WTC11 (cell line): ENCODE measurements around the gene AIG1.

Experiments used
- ESRRA ChIP-seq: sonication (generic); formaldehyde crosslinking; IDR thresholded peaks from 2 replicates; pipeline ENCODE4 v1.8.1; 2022; ENCODE audit warnings: mild to moderate bottlenecking, missing genetic modification reagents, borderline replicate concordance
- FOXJ3 ChIP-seq: sonication (generic); formaldehyde crosslinking; IDR thresholded peaks from 2 replicates; pipeline ENCODE4 v1.9.0; 2021; ENCODE audit warnings: missing genetic modification reagents, mild to moderate bottlenecking, borderline replicate concordance
- FOXK1 ChIP-seq: sonication (generic); formaldehyde crosslinking; IDR thresholded peaks from 2 replicates; pipeline ENCODE4 v1.8.0; 2022; ENCODE audit warnings: mild to moderate bottlenecking, moderate library complexity, missing genetic modification reagents
- SP1 ChIP-seq: sonication (generic); formaldehyde crosslinking; conservative IDR thresholded peaks from 2 replicates; pipeline ENCODE4 v1.8.1; 2022; ENCODE audit warnings: missing genetic modification reagents
- TP53 ChIP-seq: sonication (generic); formaldehyde crosslinking; IDR thresholded peaks from 2 replicates; pipeline ENCODE4 v1.8.1; 2023; ENCODE audit warnings: mild to moderate bottlenecking, missing genetic modification reagents
- ZNF263 ChIP-seq: sonication (generic); formaldehyde crosslinking; IDR thresholded peaks from 2 replicates; pipeline ENCODE4 v1.8.1; 2022; ENCODE audit warnings: low read depth, mild to moderate bottlenecking, moderate library complexity, missing genetic modification reagents
- ZNF317 ChIP-seq: sonication (generic); formaldehyde crosslinking; IDR thresholded peaks from 2 replicates; pipeline ENCODE4 v1.8.1; 2023; ENCODE audit warnings: low read depth, mild to moderate bottlenecking, moderate library complexity, missing genetic modification reagents, borderline replicate concordance
- TF ChIP-seq, protein P1 (sequence below): fragments of 200-600 bp; IDR thresholded peaks from 2 replicates; pipeline ENCODE4 v1.8.0; 2022; ENCODE audit warnings: antibody characterized with exemption
- TF ChIP-seq, protein P2 (sequence below): sonication (generic); formaldehyde crosslinking; IDR thresholded peaks from 2 replicates; pipeline ENCODE4 v1.8.0; 2022; ENCODE audit warnings: mild to moderate bottlenecking, missing genetic modification reagents

DNA sequence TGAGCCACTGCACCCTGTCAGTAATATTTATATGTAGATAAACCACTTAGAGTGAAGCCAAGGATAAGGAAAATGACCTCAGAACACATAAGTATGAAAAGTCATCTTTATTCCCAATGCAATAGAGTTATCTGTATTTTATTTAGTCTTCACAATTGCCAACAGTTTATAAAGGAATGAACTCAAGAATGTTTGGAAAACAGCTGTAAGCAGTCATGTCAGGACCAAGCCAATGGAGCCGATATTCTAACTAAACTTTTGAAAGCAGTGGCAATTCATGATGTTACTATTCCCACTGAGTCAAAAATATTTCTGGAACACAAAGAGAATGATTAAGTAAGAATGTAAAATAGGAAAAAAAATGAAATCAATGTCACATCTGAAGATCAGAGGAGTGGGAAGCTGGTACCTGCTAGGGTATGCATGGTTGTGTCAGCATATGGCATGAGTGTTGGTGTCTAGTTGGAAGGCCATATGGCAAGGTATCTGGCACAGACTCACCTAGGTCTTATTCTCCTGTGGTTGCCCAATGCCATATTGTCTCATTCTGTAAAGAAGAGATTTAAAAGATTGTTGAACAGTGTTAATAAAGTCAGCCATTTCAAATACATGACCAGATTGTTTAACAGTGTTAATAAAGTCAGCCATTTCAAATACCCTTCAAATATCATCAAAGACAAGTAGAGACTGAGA lies 271.6 kb downstream of the AIG1 start:
- TF ChIP-seq TP53, result no peak
- TF ChIP-seq ZNF263 (CRISPR knock-in tag), result no peak
- TF ChIP-seq, protein P1, sequence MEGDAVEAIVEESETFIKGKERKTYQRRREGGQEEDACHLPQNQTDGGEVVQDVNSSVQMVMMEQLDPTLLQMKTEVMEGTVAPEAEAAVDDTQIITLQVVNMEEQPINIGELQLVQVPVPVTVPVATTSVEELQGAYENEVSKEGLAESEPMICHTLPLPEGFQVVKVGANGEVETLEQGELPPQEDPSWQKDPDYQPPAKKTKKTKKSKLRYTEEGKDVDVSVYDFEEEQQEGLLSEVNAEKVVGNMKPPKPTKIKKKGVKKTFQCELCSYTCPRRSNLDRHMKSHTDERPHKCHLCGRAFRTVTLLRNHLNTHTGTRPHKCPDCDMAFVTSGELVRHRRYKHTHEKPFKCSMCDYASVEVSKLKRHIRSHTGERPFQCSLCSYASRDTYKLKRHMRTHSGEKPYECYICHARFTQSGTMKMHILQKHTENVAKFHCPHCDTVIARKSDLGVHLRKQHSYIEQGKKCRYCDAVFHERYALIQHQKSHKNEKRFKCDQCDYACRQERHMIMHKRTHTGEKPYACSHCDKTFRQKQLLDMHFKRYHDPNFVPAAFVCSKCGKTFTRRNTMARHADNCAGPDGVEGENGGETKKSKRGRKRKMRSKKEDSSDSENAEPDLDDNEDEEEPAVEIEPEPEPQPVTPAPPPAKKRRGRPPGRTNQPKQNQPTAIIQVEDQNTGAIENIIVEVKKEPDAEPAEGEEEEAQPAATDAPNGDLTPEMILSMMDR, result no peak
- TF ChIP-seq ESRRA (CRISPR knock-in tag), result no peak
- TF ChIP-seq, protein P2, sequence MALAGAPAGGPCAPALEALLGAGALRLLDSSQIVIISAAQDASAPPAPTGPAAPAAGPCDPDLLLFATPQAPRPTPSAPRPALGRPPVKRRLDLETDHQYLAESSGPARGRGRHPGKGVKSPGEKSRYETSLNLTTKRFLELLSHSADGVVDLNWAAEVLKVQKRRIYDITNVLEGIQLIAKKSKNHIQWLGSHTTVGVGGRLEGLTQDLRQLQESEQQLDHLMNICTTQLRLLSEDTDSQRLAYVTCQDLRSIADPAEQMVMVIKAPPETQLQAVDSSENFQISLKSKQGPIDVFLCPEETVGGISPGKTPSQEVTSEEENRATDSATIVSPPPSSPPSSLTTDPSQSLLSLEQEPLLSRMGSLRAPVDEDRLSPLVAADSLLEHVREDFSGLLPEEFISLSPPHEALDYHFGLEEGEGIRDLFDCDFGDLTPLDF (CRISPR knock-in tag), result no peak
- TF ChIP-seq FOXJ3, result no peak
- TF ChIP-seq ZNF317 (CRISPR knock-in tag), result no peak
- no peak for TF ChIP-seq SP1 (CRISPR knock-in tag)
- no peak for TF ChIP-seq FOXK1
